K562 (cell line): ENCODE results near the gene BAG1. TPM values are rescaled to one million over a fixed set of nuclear protein-coding genes. Genes with fewer than 3 reads are reported as not detected.

ENCODE experiments used
- DEAF1 ChIP-seq: fragments of 450-650 bp; formaldehyde crosslinking; IDR thresholded peaks from 2 replicates; pipeline ENCODE4 v1.4.0; 2020; ENCODE audit warnings: mild to moderate bottlenecking, moderate library complexity
- OTX1 ChIP-seq: fragments of 450-650 bp; formaldehyde crosslinking; IDR thresholded peaks from 2 replicates; pipeline ENCODE4 v1.4.0; 2022; ENCODE audit warnings: mild to moderate bottlenecking
- PKNOX1 ChIP-seq: fragments of 450-650 bp; IDR thresholded peaks from 2 replicates; pipeline ENCODE4 v1.6.1; 2016
- PPARD ChIP-seq: fragments of 250-450 bp; sonication (Bioruptor Pico); IDR thresholded peaks from 2 replicates; pipeline ENCODE4 v1.8.0; 2022; ENCODE audit warnings: inconsistent platforms, mild to moderate bottlenecking, moderate library complexity
- RREB1 ChIP-seq: fragments of 250-450 bp; sonication (Bioruptor Pico); IDR thresholded peaks from 2 replicates; pipeline ENCODE4 v1.4.0; 2020
- SOX6 ChIP-seq: fragments of 450-650 bp; IDR thresholded peaks from 2 replicates; pipeline ENCODE4 v1.6.1; 2014; ENCODE audit warnings: mild to moderate bottlenecking
- SREBF2 ChIP-seq: sonication (generic); formaldehyde crosslinking; IDR thresholded peaks from 2 replicates; pipeline ENCODE4 v1.4.0; 2020; ENCODE audit warnings: mild to moderate bottlenecking, missing genetic modification reagents
- STAT6 ChIP-seq: sonication (generic); formaldehyde crosslinking; IDR thresholded peaks from 2 replicates; pipeline ENCODE4 v1.8.1; 2023; ENCODE audit warnings: mild to moderate bottlenecking, missing genetic modification reagents
- TBP ChIP-seq: optimal IDR thresholded peaks from 2 replicates; pipeline ENCODE3; 2011; ENCODE audit warnings: low read depth, low read length, improper control_type of control experiment
- XRCC4 ChIP-seq: IDR thresholded peaks from one replicate; pipeline ENCODE4 v1.6.1; 2011; ENCODE audit not compliant: insufficient read depth, insufficient read length; ENCODE audit errors: extremely low read depth
- ZNF23 ChIP-seq: fragments of 250-450 bp; sonication (Bioruptor Pico); IDR thresholded peaks from 2 replicates; pipeline ENCODE4 v1.4.0; 2020; ENCODE audit warnings: mild to moderate bottlenecking
- ZNF263 ChIP-seq: sonication (generic); formaldehyde crosslinking; IDR thresholded peaks from 2 replicates; pipeline ENCODE4 v1.8.0; 2022; ENCODE audit warnings: mild to moderate bottlenecking, missing genetic modification reagents, borderline replicate concordance
- ZNF280B ChIP-seq: fragments of 250-450 bp; sonication (Bioruptor Pico); IDR thresholded peaks from 2 replicates; pipeline ENCODE4 v1.5.1; 2021; ENCODE audit warnings: mild to moderate bottlenecking
- ZNF583 ChIP-seq: fragments of 250-450 bp; sonication (Bioruptor Pico); IDR thresholded peaks from 2 replicates; pipeline ENCODE4 v1.4.0; 2020
- polyA plus RNA-seq, 8 experiments: library from polyadenylated mRNA; depleted of rRNA in 4 of 8; stranded (reverse) in 5 of 8; unstranded in 3 of 8; fragments of >200 nt; fragmentation: Nextera tagmentation in 2 of 8; fragmentation: Illumina TruSeq in 1 of 8; extraction: Ambion mirVana in 2 of 8; extraction: Trizol in 1 of 8; gene quantifications; 2 replicates each; pipeline versions ENCODE4 v1.2.1 to v1.2.3, GENCODE V29; 2011 to 2014; ENCODE audit warnings: inconsistent platforms in 1 of 8, missing spikeins in 1 of 8
- total RNA-seq, 7 experiments: library from RNA; depleted of rRNA in 6 of 7; stranded (reverse); fragments of >200 nt in 6 of 7; fragmentation: Illumina TruSeq in 2 of 7; extraction: Trizol in 2 of 7; gene quantifications; 2 replicates each; pipeline versions ENCODE4 v1.2.1 to v1.2.3, GENCODE V29; 2011 to 2021; ENCODE audit warnings: low replicate concordance in 1 of 7

Gene BAG1
- total and polyA plus RNA-seq, 9 of the 15 experiments (the other 6 are each of a cell fraction or from before 2014, with no cell fraction given), result 9.7 to 106 (median 56.9) TPM

- no peak for TF ChIP-seq ZNF280B (CRISPR knock-in tag)
- no peak for TF ChIP-seq DEAF1
- TF ChIP-seq OTX1 (CRISPR knock-in tag), result no peak
- no peak for TF ChIP-seq ZNF583 (CRISPR knock-in tag)
- peak; percentile 54 for TF ChIP-seq TBP
- TF ChIP-seq STAT6 (CRISPR knock-in tag), result no peak
- no peak for TF ChIP-seq ZNF263 (CRISPR knock-in tag)
- TF ChIP-seq RREB1 (CRISPR knock-in tag), result no peak
- no peak for TF ChIP-seq SREBF2 (CRISPR knock-in tag)
- no peak for TF ChIP-seq PPARD (CRISPR knock-in tag)
- no peak for TF ChIP-seq SOX6
- no peak for TF ChIP-seq XRCC4
- peak; percentile 21; the same call in 1 of the 2 replicates for TF ChIP-seq PKNOX1
- no peak for TF ChIP-seq ZNF23 (CRISPR knock-in tag)
These were observed at the start of gene BAG1, which contains the start of gene CHMP5 (continued) for GRCh38 chr9:33264473-33265177.
